Activated naive CD4-positive, alpha-beta T cell (primary cell): Measurements from ENCODE around the gene KDF1.
"Not testable (repeated sequence)": the region's sequence is repeated elsewhere in the genome, so short reads cannot be mapped to it uniquely, and the experiment has no call there.

ENCODE experiments used
- DNase-seq, 4 experiments: peaks; one replicate each; lab custom pipeline; 2025; lab: John Stamatoyannopoulos, UW

KDF1 gene

DNA sequence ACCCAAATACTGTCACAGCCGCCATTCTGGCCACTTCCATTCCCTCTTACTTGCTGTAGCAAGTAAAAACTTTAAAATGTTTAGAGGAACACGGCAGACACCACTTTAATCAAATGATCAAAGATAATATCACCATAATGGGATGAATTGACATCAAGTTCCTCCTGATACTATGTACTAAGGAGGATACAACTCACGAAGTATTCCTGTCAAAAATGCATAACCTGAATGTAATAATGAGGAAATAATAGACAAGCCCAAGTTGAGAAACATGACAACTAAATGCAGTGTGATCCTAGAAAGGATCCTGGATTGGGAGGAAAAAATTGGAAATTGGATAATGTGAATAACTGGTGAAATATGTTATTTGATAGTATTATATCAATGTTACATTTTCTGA, 3.9 kb downstream of the KDF1 start:
- DNase-seq: no peak

DNA sequence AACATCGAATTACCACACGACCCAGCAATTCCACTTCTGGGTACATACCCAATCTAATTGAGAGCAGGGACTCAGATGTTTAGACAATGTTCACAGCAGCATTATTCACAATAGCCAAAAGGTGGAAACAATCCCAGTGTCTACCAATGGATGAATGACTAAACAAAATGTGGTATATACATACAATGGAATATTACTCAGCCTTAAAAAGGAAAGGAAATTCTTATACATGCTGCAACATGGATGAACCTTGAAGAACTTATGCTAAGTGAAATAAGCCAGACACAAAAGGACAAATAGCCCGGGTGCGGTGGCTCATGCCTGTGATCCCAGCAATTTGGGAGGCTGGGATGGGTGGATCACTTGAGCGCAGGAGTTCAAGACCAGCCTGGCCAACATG, 6.9 kb downstream of the KDF1 start:
- DNase-seq: no peak

DNA sequence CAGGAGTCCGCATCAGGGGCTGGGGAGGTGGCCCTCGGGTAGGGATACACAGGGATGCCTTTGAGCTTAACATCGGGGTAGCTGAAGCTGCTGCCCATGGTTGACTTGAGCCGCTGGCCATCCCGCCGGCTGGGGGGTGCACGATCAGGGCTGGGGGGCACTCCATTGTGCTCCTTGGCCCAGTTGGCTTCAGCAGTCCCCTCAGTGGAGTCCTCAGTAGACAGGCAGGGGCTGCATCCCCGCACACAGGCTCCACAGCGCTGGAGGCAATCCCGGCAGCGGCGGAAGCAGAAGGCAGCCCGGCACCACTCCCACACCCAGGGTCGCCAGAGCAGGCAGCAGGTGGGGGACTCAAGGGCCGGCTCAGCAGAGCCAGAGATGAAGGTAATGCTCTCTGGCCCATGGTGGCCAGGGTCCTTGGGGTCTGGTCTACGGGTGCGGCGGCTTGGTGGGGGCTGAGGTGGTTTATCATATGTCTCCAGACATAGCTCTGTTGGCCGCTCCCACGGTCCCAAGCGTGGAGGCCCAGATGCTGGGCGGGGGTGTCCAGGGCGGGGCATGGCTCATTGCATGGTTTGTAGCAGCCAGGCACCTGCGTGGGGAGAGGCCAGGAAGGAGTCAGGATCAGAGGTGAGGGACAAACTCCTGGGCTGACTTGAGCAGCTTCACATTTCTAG, 8.3 kb downstream of the KDF1 start:
- DNase-seq: no peak

DNA sequence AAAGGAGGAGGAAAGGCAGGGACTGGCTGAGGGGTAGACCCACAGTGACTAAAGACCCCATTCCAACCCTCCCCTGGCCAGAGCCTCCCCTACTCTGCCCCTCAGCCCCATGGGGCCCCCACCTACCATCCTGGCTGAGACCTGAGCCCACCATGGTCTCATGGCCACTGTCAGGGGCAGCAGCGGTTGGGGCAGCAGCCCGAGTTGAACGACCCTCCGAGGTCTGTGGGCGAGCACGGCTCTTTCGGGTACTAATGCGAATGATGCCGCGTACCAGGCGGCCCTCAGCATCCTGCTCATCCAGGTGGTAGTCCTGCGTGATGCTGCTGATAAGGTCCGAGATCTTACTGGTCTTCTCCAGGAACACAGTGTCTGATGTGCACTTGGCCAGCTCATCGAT, 9.1 kb downstream of the KDF1 start:
- DNase-seq: no peak

DNA sequence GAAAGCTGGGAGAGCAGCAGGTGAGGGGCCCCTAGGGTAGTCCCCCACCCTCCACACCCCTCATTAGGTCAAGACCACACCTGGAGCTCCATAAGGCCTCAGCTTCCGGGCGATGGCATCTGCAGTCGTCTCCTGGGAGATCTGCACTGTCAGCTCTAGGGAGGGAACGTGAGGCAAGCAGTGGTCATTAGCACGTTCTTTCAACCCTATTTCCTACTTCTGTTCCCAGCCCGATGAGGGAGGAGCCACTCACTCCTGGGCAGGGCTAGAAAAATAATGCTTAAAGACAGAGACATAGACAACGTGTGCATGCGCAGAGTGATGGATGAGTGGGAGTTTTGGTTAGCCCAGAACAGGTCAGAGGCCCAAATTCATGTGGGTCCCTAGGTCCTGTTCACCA, 9.7 kb downstream of the KDF1 start:
- no peak for DNase-seq

DNA sequence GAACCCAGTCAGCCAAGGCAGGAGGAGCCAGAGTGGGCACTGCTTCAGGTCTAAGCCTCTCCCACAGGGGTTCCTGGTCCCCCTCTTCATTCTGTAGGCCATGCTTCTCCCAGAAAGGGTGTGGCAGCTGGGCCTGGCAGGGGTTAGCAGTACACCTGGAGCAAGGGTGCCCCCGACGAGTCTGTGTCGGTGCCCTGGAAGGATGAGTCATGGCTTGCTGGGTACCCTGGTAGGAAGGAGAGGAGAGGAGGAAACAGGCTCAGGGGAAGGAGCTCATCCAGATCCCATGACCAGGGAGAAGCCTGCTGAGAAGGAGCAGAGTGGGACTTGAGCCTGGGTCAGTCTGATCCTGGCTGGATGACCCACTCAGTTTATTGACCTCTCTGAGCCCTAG, 10.3 kb downstream of the KDF1 start:
- no peak for DNase-seq

DNA sequence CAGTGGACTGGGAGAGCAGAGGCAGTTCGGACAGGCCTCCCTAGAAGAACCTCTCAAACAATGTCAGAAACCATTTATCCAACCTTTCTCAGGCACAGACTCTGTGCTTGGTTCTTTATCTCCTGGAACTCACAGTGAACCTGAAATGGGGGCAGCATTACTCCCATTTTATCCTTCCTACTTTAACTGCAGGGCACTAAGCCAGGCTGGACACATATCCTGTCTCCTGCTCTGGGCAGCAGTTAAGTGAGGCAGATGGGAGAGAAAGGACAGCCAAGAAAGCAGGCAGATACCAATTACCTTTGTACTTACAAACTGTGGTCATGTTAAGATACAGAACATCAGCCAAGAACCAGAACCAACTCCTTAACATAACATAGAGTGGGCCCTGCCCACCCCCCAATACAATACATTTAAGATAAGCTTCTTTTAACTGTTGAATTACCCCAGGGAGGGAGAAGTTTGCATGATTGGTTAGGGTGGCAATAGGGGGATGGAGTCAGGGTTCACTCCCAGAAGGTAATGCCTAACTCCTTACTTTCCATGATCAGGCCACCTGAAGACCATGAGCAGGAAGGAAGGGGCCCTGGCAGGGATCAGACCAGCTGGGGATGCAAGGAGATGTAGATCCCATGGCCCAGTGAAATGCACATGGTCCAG, 10.9 kb downstream of the KDF1 start:
- DNase-seq: no peak

DNA sequence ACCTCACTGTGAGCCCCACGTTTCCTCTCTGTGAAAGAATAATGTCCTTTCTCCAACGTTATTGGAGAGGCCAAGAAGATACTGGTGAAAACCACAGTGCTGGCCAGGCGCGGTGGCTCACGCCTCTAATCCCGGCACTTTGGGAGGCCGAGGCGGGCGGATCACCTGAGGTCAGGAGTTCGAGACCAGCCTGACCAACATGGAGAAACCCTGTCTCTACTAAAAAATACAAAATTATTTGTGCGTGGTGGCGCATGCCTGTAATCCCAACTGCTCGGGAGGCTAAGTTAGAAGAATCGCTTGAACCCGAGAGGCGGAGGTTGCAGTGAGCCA, 11.6 kb downstream of the KDF1 start:
- DNase-seq: not testable (repeated sequence)

DNA sequence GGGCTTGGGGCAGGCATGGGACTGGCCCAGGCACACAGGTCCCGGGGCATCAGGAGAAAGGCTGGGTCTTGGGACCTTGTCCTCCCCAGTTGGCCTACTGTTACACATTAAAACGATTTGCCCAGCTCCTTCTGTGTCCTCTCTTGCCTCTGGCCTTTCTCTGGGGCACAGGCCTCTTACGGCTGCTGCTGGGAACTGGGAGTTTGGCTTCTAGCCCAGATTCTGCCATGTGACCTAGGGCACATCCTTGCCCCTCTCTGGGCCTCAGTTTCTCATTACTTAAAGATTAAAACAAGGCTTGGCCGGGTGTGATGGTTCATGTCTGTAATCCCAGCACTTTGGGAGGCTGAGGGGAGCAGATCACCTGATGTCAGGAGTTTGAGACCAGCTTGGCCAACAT, 14.0 kb downstream of the KDF1 start:
- DNase-seq: no peak

DNA sequence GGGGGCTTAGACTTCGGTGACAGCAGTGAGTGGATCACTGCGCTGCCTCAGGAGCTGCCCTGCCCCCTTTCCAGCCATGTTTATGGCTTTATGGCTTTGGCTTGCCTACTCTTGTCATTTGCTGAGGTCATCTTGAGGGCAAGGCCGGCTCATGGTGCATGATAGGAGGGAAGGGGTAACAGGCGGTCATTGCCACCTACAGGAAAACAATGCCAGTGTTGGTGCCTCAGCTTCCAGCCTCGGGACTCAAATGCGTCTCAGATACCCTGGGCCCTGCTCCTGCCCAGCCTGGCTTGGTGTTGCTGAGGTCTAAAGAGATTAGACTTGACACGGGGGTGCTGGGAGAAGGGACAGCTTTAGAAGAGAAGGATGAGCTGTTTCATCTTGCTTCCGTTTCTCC, 14.5 kb downstream of the KDF1 start:
- no peak for DNase-seq

DNA sequence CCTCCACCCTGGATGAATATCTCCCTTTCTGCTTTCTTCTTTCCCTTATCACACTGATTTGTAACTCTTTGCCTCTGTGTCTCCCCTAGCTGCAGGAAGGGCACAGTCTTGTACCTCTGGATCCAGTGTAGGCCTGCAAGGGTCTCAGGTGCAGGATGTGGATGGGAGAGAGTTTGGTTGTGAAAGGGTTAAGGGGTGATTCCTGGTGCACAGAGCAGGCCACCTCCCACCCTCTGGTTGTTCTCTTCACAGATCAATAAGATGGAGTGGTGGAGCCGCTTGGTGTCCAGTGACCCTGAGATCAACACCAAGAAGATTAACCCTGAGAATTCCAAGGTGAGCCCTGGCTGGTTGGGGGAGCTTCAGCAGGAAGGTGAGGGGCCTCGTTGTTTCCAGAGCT, 15.1 kb downstream of the KDF1 start:
- no peak for DNase-seq

DNA sequence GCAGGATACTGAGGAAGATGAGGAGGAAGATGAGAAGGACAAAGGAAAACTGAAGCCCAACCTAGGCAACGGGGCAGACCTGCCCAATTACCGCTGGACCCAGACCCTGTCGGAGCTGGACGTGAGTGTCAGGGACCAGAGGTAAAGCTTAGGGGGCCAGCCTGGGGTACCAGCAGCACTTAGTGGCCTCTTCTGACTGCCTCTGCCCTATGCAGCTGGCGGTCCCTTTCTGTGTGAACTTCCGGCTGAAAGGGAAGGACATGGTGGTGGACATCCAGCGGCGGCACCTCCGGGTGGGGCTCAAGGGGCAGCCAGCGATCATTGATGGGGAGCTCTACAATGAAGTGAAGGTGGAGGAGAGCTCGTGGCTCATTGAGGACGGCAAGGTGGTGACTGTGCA, 17.6 kb downstream of the KDF1 start:
- DNase-seq: no peak

DNA sequence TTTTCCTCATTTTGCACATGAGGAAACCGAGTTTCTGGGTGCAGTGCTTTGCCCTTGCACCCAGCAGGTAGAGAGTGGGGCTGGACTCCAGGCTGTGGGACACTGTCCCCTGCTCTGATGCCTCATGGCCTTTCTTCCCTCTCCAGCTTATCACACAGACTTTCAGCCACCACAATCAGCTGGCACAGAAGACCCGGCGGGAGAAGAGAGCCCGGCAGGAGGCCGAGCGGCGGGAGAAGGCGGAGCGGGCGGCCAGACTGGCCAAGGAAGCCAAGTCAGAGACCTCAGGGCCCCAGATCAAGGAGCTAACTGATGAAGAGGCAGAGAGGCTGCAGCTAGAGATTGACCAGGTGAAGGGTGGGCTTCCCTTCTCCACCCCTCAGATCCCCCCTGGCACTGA, 19.0 kb downstream of the KDF1 start:
- no peak for DNase-seq

DNA sequence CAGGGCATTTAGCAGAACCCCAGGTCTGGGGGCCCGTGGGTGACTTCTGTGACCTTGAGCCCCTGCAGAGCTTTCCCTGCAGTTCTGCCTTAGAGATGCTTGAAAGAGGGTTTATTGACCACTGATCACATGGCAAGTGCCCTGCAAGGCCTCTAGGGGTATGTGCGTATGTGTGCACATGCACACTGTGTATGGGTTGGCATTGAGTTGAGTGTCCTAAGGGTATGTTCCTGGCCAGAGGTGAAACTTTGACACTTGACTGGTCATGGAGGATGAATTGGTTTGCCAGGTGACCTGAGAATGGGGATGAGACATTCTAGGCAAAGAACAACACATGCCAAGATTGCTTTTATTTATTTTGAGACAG, 21.6 kb downstream of the KDF1 start:
- DNase-seq: no peak

DNA sequence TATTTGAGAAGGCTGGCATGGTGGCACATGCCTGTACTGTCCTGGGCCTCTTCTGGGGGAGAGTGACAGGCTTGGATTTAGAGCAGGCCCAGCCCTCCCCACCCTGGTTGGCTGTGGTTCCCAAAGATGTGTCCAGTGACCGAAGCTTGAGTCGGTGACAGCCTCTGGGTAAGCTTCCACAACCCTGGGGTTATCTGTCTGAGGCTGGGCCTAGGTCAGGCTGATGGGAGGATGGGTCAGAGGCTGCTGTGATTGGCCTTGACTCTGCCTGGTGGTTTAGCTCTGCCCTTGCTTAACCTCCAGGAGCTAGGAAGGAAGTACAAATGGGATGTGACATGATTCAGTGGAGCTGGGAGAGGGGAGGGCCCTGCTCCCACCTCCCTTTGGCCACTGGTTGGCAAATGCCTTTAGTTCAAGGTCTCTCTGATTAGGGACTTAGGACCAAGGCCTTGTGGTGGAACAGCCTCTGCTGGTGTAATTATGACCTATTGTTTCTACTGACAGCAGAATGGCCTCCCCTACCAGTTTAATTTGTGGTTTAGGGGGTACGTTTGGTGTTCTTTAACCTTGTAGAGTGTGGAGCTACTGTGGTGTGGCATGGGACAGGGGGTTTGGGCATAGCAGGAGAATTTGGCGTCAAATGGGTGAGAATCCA, 22.1 kb downstream of the KDF1 start:
- DNase-seq: no peak

DNA sequence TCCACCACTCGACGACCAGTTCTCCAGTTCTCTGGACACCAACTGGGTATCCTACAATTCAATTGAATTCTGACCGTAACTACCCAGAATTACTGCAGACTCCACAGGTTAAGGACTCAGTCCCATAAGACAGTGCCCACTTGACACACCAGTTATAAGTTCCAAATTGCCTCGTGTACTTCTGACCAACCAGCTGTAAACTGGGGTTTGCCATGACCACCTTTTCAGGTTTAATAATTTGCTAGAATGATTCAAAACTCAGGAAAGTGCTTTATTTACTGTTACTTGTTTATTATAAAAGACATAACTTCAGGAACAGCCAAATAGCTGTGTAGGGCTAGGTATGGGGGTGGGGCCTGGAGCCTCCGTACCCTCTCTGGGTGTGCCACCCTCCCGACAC, 23.4 kb downstream of the KDF1 start:
- DNase-seq: no peak

DNA sequence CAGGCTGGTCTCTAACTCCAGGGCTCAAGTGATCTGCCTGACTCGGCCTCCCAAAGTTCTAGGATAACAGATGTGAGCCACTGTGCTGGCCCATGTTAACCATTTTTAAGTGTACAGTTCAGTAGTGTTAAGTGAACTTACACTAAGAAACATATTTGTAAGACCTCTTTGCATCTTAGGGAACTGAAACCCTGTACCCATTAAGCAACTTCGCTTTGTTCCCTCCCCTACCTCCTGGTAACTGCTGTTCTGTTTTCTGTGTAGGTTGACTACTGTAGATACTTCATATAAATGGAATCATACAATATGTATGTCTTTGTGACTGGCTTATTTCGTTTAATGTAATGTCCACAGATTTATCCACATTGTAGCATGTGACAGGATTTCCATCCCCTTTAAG, 27.7 kb downstream of the KDF1 start:
- no peak for DNase-seq

DNA sequence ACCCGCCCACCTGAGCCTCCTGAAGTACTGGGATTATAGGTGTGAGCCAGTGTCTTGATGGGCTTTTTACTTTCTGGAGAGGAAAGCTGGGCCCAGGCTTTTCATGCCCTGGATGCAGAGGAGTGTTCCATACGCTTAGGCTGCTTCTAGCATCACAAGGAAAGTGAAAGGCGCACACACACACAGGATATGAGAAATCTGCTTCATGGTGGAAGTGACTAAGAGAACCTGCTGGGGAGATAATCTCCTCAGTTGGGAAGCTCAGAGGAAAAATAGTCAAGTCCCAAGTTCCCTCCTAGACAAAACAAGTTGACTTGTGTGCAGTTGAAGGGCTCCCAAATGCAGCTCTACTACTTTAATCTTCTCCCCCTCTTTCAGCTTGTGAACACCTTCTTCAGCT, 36.6 kb downstream of the KDF1 start:
- DNase-seq: no peak

DNA sequence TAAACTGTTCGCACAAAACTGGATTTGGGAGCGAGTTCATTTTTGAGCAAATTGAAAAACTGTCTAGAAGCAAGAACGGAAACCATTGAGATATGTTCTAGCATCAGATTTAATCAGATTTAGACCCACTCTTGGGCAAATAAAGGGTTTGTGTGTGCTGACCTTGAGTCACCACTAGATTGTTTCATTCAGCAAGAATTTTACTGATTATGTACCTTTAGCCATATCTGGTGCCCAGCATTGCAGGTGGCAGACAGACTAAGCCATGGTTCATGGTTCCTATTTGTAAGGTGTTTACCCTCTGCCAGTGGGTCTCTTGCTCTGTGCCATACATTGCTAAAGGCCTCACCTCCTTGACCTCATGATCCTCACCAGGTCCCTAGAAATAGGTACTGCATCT, 37.4 kb downstream of the KDF1 start:
- no peak for DNase-seq

DNA sequence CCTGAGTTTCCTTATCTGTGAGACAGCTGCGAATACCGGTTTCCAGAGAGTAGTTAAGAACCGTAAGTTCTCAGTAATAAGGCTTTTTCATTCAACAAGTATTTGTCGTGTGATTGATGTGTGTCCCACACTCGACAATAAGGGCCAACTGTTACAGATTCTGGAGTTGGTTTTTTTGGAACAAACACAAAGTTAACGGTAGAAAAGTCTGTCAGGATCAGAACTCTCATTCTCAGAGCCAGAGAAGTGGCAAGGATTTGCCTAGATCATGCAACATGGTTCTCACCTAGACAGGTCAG, 37.9 kb downstream of the KDF1 start:
- DNase-seq: no peak

DNA sequence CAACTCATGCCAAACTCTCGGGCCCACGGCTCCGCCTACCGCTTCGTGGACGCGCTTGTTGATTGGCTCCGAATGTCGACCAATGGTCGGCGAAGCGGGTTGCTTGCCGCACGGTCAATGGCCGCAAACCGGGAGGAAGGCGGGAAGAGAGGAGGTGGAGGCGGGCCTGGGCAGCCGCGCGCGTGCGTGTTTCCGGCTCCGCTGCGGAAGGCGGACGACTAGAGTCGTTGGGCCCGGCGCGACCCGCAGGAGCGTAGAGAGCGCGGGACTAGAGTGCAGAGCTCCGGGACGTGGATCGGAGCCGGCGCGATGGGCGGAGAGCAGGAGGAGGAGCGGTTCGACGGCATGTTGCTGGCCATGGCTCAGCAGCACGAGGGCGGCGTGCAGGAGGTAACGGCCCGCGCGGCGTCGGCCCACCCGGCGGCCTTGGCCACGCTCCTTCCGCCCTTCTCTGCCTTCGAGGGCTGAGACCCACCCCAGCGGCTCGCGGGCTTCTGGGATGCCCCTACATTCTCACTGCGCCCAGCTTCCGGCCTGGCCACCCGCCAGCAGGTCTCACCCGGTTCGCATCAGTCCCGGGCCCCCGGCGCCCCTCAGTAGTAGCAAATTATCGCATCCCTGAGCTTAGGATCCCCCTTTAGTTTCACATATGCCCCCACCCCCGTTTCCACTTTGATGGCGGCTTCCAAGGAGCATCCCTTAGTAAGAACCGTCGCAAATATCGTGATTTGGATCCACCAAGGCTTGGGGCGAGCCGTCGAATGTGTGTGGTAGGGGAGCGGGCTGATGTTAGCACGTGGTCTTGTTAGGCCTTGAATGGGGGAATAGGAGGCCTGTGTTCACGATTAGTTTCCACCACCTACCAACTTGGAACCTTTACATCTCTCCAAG, 38.5 kb downstream of the KDF1 start, which contains the start of gene NUDC:
Gene NUDC, plus strand, starts transcription at position 204 of the 891 bp plus-strand sequence. Its CDS starts 106 bp downstream, at position 310.
- DNase-seq: peak; percentile 85 to 95 (median 91)

DNA sequence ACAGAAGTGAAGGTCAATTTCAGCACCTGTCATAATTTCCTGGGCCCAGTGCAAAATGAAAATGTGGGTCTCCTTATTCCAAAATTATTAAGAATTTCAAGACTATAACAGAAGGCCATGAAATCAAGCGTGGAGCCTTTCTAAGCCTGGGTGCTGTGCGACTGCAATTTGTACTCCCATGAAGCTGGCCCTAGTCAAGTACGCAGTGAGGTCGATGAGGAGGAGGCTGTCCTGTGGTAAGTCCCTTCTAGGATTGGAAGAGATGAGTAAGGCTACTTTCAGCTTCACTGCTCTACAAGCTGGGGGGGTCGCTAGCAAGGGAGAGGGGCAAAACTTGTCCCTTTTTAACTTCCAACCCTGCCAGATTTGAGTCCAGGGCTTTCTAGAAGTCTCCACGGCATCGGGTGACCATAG, 39.1 kb downstream of the KDF1 start:
- DNase-seq: no peak
